T-helper 2 cell (primary cell): ENCODE data around the gene TTC19.
A peak's percentile ranks its signal among the peaks of the same experiment; 100 is the strongest.

Experiments
- DNase-seq, 5 experiments: peaks; one replicate each; pipeline versions ENCODE4 v3.0.0 to v3.0.0-alpha.2; 2012 to 2022
- total RNA-seq, 2 donors: gene quantifications; one replicate each; lab custom pipeline; 2026; lab: John Stamatoyannopoulos, UW

The TTC19 gene
- 72.5 to 117 reads per million in 2 donors for total RNA-seq

DNA sequence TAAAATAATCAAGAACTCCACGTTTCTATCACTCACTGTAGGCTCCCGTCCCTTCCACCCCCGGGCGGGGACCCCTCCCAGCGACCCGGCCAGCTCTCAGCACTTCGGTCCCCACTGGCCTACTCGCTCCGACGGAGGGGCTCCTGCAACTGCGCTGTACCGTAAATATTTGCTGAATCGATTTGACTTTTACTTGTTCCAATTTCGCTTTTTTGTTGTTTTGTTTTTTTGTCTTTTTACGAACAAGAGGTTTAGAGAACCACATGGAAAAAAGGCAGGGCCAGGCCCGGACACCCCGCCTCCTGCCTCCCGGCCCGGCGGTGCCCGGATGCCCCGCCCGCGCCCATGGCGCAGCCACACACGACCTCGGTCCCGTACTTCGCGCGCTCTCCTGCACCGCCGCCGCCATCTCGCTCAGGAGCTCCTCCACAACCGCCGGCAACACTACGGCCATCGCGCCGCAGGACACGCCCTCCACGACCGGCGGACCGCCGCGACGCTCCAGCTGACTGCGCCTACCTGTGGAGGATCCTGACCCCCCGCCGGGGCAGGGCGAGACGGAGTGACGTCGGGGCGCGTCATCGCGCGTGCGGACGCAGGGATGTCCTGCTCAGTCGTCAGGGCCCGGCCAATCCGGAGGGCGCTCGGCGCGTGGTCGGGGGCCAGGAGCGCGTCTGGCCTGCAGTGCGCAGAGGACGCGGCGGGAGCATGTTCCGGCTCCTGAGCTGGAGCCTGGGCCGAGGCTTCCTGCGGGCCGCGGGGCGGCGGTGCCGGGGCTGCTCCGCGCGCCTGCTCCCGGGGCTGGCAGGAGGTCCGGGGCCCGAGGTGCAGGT, at the start of gene TTC19, which contains the start of gene ZSWIM7:
Gene TTC19 (plus strand): TSS at position 684 of the 833 bp plus-strand sequence. CDS start 25 bp downstream, at position 709.
Gene ZSWIM7 (minus strand): TSS at position 564 of the 833 bp plus-strand sequence. CDS start 110 bp downstream, at position 454.
- DNase-seq: peak; percentile 74 to 96 (median 90)

DNA sequence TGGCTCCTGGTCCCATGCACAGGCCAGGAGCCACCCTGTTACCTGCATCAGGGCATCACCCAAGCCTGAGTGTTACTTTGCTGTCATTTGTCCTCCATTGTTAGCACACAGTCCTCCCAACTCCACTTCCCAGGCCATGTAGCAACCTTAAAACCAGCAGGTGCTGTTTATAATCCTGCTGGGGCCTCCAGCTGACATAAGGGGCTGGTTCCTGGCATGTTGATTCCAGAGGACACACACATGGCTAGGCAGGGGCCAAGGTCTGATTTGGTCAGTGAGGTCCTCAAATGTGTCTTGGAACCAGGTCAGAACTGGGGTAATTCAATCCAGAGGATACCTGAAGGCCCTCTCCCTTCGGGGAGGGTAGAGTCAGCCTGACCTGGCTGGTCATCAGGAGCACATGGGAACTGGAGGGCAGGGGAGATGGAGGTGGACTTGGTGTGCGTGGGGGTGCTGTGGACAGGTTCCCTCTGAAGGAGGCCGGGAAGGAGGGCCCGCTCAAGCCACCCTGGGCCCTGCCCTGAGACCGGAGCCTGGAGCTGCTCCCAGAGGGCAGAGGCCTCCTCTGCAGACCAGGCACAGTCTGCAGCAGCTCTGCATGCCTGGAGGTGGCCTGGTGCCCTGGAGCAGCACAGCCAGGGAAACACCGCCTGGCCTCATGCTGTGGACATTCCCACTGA, 48.1 kb upstream of the TTC19 start:
- DNase-seq: no peak

GRCh38 chr17:15952048-15952532, 47.5 kb upstream of the TTC19 start:
- DNase-seq: no peak

- DNase-seq: no peak
These were observed 46.5 kb upstream of the TTC19 start for GRCh38 chr17:15952916-15953790.

DNA sequence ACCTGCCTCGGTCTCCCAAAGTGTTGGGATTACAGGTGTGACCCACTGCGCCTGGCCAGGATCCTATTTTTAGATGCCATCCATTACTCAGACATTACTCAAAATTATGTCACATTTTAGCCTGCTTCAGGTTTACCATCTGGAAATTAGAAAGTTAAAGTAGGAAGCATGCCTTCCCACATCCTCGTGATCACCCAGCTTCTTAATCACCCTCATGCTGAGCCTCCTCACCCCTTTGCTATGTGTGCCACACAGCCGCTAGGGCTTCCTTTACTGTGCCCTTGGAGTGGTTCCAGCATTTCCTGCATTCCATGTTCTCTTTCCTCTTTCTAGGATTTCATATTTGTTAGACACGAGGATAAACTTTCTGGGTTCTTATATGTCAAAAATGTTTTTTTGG, 45.4 kb upstream of the TTC19 start:
- DNase-seq: no peak

DNA sequence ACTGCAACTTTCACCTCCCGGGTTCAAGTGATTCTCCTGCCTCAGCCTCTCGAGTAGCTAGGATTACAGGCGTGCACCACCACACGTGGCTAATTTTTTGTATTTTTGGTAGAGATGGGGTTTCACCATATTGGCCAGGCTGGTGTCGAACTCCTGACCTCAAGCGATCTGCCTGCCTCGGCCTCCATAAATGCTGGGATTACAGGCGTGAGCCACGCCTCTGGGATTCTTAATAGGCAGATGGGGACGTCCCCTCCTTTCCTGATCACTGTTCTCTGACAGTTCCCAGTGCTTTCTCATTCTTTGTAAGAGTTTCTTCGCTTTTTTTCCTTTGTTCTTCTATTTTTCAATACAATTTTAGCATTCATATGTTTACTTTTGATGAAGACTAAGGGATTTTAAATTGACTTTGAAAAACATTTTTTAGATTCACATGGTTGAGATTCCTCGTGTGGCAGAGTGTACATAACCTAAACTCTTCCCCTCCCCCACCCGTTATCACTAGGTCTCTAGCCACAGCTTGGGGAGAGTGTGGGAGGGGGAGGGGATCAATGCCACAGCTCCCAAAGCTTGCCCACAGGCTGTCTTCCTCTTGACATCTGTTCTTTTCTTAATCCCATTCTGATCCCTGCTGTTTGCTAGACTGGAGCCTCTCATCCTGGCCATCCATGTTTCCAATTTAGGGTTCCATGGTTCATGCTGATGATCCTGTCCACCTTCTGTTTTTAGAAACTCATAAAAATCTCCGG, 43.7 kb upstream of the TTC19 start:
- DNase-seq: peak in 1 of 5 experiments; percentile 17

GRCh38 chr17:15957206-15957605, 42.4 kb upstream of the TTC19 start:
- peak in 2 of 5 experiments; percentile 19 to 95 for DNase-seq

- DNase-seq: no peak
These were observed 41.9 kb upstream of the TTC19 start for GRCh38 chr17:15957608-15958307.

- DNase-seq: no peak
These were observed 41.2 kb upstream of the TTC19 start for GRCh38 chr17:15958484-15958854.

DNA sequence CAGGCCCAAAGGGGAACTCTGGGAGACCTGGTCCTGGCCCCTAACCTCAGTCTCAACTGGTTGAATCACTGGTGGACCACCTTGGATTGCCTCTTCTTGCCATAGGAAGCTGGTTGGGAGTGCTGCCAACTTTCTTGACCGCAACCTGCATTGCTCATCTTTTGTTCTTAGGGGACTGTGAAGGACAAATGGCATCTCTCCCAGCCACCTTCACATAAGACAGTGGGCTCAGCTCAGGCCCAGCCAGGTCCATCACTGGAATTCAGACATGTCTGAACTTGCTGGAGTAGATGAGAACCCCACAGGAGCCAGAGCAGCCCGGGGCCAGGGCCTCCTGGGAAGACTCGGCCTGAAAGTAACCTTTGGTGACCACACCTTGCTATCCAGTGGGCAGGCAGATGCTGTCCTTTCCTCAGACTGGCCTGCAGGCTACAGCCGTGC, 35.9 kb upstream of the TTC19 start:
- DNase-seq: no peak

GRCh38 chr17:15965528-15965927, 34.1 kb upstream of the TTC19 start:
- DNase-seq: no peak

DNA sequence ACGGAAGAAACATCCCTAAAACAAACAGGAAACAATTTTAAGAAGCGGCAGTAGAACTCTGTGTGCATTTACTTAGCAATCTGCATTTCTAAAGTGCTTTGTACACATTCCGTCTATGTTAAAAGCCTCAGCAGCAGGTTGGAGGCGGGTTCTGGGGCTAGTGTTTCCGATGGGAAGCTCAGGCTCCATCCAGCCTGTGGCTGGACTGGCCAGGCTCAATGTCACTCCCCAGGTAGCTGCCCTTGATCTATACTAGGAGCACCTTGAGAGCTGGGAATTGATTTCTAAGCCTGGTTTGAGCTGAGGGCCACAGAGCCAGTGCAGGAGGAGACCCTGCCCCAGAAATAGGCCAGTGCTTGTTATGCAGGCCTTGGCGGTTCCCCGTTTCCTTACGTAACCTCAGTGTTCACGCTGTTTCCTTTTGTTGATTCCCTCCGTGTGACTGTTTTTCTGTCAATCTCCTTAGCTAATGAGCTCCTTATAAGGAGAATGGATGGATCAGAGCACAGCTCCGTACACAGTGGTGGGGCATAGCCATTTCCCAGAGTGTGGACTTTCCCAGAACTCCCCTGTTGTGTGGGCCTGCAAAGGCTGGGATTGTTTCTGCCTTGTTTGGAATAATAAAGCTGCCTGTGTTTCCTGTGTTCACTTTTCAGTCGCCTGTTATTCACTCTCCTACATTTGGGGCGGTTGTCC, 33.3 kb upstream of the TTC19 start:
- DNase-seq: no peak

GRCh38 chr17:15966879-15967248, 32.8 kb upstream of the TTC19 start:
- DNase-seq: no peak

DNA sequence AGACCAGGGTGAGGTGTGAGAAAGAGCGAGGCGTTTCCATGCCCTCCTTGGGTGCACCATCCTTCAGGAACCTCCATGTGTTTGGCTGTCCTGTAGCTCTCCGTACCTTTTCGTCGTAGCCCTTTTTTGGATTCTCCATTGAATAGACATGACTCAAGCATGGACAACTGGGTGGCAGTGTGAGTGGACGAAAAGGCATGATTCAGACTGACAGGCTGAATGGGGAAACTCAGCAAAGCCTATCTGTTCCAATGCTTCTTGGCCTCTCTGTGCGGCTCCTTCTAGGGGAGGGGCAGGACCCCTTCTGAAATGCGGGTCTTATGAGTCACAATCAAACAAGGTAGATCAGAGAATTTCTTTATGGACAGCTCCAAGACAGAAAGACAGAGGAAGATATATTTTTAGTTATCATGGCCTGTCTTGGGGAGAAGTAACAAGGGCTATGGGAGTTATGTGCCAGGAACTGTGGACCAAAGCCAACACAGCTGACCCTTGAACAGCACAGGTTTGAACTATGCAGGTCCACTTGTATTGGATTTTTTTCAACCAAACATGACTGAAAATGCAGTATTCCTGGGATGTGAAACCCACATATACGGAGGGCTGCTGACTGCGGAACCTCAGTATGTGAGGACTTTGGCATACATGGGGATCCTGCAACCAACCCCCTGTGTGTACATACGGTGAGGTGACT, 31.8 kb upstream of the TTC19 start:
- DNase-seq: no peak

- no peak for DNase-seq
These were observed 30.2 kb upstream of the TTC19 start for GRCh38 chr17:15969463-15969862.

- no peak for DNase-seq
These were observed 29.1 kb upstream of the TTC19 start for GRCh38 chr17:15970500-15970899.

DNA sequence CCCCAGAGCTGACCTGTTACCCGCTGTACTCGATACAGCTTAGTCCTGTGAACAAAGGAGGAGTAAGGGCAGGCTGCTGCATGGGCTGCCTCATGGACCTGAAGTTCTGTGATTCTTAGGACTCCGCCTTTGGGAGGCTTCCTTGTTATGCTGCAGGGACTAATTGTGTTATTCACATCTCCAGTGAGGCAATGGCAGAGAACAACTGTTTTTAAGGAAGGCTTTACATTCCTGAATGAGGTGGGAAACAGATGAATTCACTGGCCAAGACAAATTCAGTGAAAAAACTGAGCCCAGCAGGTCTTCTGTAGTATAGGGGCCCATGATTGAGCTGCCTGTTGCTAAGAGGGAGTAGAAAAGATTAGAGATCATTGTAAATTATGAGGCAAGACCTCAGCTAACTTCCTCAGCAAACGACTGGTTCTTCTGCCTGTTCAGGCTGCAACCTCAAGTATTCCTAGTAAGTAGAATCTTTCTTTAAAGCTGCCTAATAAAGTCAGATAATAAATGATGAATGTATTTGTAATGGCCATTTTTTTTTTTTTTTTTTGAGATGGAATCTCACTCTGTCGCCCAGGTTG, 28.4 kb upstream of the TTC19 start:
- DNase-seq: no peak

DNA sequence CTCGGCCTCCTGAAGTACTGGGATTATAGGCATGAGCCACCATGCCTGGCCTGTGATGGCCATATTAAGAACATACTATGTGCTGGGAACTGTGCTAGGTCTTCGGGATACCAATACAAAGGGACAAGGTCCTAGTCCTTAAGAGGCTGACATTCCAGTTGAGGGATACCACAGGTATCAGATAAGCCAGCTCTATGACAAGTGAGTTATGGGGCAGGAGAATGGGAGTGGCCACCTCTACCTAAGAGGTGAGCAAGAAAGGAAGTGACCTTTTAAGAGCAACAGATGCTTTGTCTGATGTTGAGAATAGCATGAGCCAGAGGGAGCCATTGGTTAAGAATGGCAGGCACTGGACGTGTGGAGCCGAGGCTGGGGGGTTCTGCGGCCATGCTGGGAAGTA, 27.7 kb upstream of the TTC19 start:
- DNase-seq: no peak

- DNase-seq: no peak
These were observed 27.1 kb upstream of the TTC19 start for GRCh38 chr17:15972497-15972951.
